Peyer's patch (tissue), 4 donors: Measurements from ENCODE around the gene CIB4. TPM values are rescaled to one million over a fixed set of nuclear protein-coding genes. Genes with fewer than 3 reads are reported as not detected.

ENCODE experiments used
- DNase-seq, 3 donors: peaks; one replicate each; pipeline ENCODE4 v3.0.0-alpha.2; 2017 to 2019
- H3K27ac ChIP-seq, 4 donors: fragments of 200-600 bp; sonication (generic); one replicate each; pipeline ENCODE4 v1.5.1; 2016 to 2019
- H3K27me3 ChIP-seq, 2 donors: fragments of 200-600 bp; sonication (generic); one replicate each; pipeline ENCODE4 v1.5.1; 2019
- H3K36me3 ChIP-seq, 3 donors: fragments of 200-600 bp; sonication (generic); one replicate each; pipeline ENCODE4 v1.5.1; 2016 to 2019
- H3K4me1 ChIP-seq, 4 donors: fragments of 200-600 bp; sonication (generic); one replicate each; pipeline ENCODE4 v1.5.1; 2016 to 2019
- H3K4me3 ChIP-seq, 4 donors: fragments of 200-600 bp; sonication (generic); 1 replicate in 3 of 4; 2 replicates in 1 of 4; pipeline ENCODE4 v1.5.1; 2016 to 2019; ENCODE audit warnings: mild to moderate bottlenecking in 1 of 4
- H3K9me3 ChIP-seq, 4 donors: fragments of 200-600 bp; sonication (generic); one replicate each; pipeline ENCODE4 v1.5.1; 2016 to 2019; ENCODE audit warnings: mild to moderate bottlenecking in 1 of 4
- CTCF ChIP-seq, 6 experiments: fragments of 450-650 bp in 4 of 6; fragments of 200-600 bp in 2 of 6; sonication (generic) in 1 of 6; IDR thresholded peaks; one replicate each; pipeline ENCODE4 v1.5.1; 2017 to 2019; ENCODE audit warnings: antibody characterized with exemption in 6 of 6, mild to moderate bottlenecking in 3 of 6, moderate library complexity in 1 of 6
- POLR2A ChIP-seq, 2 donors: fragments of 450-650 bp; IDR thresholded peaks; one replicate each; pipeline ENCODE4 v1.5.1; 2017; ENCODE audit warnings: antibody characterized with exemption in 2 of 2, mild to moderate bottlenecking in 2 of 2, moderate library complexity in 2 of 2
- total RNA-seq, 4 donors: library from RNA; depleted of rRNA; stranded (reverse); fragments of >200 nt; gene quantifications; one replicate each; pipeline ENCODE4 v1.1.0, GENCODE V29; 2016

CIB4 gene
- total RNA-seq, 4 donors from 2014 or later = not detected

DNA sequence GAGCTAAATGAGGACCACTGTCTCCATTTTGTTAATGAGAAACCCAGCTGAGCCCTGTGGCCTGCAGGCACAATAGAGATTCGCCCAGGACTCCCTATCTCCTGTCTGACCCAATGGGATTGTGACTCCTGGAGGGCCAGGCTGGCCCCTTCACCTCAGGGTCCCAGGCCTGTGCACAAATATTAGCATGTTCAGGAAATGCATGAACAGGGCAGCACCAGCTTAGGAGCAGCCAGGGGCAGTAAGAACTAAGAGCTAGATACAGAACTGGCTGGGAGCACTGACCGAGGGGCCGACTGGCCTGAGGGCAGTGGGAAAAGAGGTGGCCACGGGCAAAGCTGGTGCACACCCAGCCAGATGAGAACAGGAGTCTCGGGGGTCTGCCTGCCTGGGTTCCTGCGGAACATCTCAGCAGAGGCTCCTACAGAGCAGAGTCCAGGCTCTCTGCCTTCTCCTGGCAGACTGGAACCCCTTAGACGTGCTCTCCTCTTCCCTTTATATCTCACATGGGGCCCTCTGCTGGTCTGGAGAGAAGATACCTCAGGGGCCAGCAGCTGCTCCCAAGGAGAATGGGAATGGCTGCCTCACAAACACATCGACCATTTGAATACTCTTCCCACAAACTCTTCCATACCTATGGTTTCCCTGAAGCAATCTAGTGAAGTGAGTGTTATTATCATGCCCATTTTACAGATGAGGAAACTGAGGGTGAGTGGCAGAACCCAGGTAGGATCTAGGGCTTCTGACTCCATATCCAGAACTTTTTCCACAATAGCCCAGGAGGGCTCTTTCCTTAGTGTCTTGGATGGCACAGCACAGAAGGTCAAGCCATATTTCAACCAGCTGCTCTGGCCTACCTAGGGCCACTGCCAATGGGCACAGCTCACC is 85.7 kb downstream of the CIB4 start:
- TF ChIP-seq POLR2A (IDR thresholded peaks at IDR 0.05) (no peak), CTCF (IDR thresholded peaks at IDR 0.05) (peak in 1 of 6 experiments; percentile 2)
- Histone ChIP-seq H3K9me3 (no peaks in the 10 kb centered on the region), H3K36me3 (no peaks in the 10 kb centered on the region), H3K4me3 (no peak overlapping the region), H3K4me1 (no peaks in the 10 kb centered on the region), H3K27ac (no peak overlapping the region), H3K27me3 (peaks cover 0 to 10% of the 10 kb centered on the region in 2 donors)
- DNase-seq = no peak

DNA sequence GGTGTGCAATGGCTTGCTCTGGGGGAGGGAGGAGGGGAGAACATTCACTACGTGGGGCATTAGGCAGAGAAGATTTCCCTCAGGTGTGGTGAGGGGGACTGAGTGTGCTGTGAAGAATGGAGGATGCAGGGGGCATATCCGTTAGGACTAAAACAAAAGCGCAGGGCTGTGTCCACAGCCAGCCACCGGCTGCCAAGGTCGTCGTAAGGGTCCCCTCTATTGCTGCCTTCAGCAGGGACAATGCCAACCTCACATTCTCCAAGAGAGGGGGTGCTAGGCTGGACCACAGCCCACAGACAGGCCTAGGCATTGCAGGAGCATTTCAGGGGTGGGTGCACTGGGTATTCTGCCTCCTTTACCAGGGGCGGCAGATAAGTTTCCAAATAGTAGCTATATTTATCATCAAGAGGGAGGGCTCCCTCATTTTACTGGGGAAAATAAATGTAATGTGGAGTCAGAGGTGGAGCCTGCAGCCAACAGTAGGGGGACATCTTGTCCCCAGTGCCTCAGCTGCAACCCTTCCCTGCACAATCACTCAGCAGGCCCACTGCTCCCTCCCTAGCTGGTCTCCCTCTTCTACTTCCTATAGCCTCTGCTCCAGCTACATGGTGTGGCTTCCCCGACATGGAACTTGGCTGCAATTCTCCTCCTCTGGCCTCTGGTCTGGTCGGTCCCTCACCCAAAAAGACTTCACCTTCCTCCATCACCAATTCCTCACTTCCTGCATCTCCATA is 88.4 kb downstream of the CIB4 start:
- Histone ChIP-seq H3K4me1 (no peaks in the 10 kb centered on the region), H3K27ac (no peak overlapping the region), H3K9me3 (no peaks in the 10 kb centered on the region), H3K36me3 (no peaks in the 10 kb centered on the region), H3K4me3 (no peak overlapping the region), H3K27me3 (no peaks in the 10 kb centered on the region)
- TF ChIP-seq CTCF (IDR thresholded peaks at IDR 0.05) = no peak
- TF ChIP-seq POLR2A (IDR thresholded peaks at IDR 0.05) = no peak
- DNase-seq = no peak

- Histone ChIP-seq H3K27me3 (no peaks in the 10 kb centered on the region), H3K4me1 (no peaks in the 10 kb centered on the region), H3K36me3 (no peaks in the 10 kb centered on the region), H3K4me3 (no peak overlapping the region), H3K9me3 (no peaks in the 10 kb centered on the region), H3K27ac (no peak overlapping the region)
- peak in 1 of 3 donors; percentile 9 for DNase-seq
- TF ChIP-seq POLR2A (IDR thresholded peaks at IDR 0.05) (no peak), CTCF (IDR thresholded peaks at IDR 0.05) (no peak)
Measured at GRCh38 chr2:26550276-26551015, 90.7 kb downstream of the CIB4 start.

GRCh38 chr2:26542676-26543505 is 98.3 kb downstream of the CIB4 start:
- H3K36me3 ChIP-seq = no peaks in the 10 kb centered on the region
- no peak for TF ChIP-seq POLR2A (IDR thresholded peaks at IDR 0.05)
- TF ChIP-seq CTCF (IDR thresholded peaks at IDR 0.05) = no peak
- no peak overlapping the region for H3K4me3 ChIP-seq
- no peaks in the 10 kb centered on the region for H3K9me3 ChIP-seq
- no peak for DNase-seq
- H3K27ac ChIP-seq = no peak overlapping the region
- no peaks in the 10 kb centered on the region for H3K4me1 ChIP-seq
- no peaks in the 10 kb centered on the region for H3K27me3 ChIP-seq

DNA sequence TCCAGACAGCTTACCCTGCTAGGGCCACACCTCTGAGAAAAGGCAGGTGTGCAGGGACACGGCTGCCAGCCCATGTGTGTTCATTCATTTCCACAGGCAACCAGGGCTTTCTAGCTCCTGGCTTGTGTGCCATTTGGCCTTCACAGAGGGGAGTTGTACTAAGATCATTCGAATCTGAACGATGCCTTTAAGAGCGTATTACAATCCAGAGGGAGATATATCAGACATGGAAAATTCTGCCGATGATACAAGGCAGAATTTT is 99.0 kb downstream of the CIB4 start:
- Histone ChIP-seq H3K36me3 (no peaks in the 10 kb centered on the region), H3K27ac (no peak overlapping the region), H3K9me3 (no peaks in the 10 kb centered on the region), H3K4me3 (no peak overlapping the region), H3K4me1 (no peaks in the 10 kb centered on the region), H3K27me3 (no peaks in the 10 kb centered on the region)
- no peak for DNase-seq
- TF ChIP-seq POLR2A (IDR thresholded peaks at IDR 0.05) (no peak), CTCF (IDR thresholded peaks at IDR 0.05) (no peak)
